ENCODE results near the gene TBX1.
"Not testable (repeated sequence)": the region's sequence is repeated elsewhere in the genome, so short reads cannot be mapped to it uniquely, and the experiment has no call there.

TBX1 gene

DNA sequence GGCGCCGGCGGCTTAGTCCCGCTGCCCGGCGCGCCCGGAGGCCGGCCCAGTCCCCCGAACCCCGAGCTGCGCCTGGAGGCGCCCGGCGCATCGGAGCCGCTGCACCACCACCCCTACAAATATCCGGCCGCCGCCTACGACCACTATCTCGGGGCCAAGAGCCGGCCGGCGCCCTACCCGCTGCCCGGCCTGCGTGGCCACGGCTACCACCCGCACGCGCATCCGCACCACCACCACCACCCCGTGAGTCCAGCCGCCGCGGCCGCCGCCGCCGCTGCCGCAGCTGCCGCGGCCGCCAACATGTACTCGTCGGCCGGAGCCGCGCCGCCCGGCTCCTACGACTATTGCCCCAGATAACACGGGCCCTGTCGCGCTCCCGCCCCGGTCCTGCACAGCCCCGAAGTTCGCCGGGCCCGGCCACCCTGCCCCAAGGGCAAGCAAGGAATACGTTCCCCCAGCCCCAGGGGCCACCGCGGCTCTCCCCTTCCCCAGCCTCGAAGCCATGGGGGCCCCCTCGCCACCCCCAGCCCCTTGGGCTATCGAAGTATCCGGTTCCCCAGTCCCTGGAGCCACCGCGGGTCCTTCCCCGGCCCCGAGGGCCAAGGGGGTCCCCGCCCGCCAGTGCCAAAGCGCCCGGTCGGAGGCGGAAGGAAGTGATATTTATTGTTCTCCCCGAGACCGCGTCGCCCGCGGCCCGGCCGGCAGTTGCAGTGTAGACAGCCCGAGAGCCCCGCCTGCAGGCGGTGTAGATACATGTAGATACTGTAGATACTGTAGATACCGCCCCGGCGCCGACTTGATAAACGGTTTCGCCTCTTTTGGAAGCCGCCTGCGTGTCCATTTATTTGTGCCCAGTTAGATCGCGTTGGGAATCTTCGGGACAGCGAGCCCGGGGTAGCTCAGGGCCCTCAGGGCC, 6.2 kb downstream of the TBX1 start:
- peak; percentile 36 to 42 for DNase-seq

DNA sequence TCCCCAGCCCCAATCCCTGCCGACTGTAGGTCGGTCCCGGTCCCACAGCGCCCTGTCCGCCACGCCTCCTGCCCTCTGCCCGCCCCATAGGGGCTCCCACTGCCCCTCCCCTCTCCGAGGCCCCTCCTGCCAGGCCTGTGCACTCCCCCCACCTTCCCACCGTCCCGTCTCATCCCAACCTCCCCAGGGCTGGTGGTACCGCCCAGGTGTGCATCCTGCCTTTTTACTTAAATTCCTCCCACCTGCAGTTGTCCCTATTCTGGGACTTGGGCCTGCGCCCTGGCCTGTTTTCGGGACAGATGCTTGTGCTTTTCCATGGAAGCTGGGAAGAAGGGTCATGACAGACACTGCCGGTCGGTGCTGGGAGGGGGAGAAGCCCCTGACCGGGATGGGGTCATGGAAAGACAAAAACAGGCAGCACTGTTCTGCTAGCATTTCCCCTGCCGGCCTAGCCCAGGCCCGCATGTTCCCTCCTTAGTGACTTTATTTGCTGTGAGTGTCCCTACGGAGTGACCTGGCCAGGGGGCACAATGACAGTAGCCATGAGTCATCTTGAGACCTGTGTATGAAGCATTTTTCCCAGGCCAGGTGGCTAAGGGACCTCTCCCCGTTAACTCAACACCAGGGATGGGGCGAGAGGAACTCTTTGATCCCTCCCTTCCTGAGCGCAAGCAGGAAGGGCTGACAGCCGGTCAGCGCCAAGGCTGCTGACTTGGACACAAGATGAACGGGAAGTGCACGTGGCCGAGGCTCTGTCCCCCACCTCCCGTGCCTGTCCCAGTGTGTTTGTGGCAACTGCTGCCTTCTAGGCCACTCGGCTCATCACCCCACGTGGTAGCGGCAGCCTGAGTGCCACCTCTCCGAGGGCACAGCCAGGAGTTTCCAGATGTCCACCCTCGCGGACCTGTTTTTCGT, 7.1 kb downstream of the TBX1 start:
- DNase-seq, result no peak

DNA sequence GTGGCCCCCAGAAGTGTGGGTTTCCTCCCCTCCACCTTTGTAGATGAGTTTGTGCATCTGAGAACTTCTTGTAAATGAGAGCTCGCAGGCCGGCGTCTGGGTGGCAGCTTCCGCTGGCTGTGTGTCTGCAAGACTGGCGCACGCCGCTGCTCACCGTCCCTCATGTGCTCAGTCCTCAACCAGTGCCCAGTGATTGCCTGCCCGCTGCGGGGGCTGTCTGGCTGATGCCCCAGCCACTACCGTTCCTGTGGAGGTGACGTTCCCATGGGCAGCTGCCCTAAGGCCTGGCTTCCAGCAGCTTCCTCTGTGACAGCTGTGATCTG, 8.8 kb downstream of the TBX1 start:
- DNase-seq, result no peak

DNA sequence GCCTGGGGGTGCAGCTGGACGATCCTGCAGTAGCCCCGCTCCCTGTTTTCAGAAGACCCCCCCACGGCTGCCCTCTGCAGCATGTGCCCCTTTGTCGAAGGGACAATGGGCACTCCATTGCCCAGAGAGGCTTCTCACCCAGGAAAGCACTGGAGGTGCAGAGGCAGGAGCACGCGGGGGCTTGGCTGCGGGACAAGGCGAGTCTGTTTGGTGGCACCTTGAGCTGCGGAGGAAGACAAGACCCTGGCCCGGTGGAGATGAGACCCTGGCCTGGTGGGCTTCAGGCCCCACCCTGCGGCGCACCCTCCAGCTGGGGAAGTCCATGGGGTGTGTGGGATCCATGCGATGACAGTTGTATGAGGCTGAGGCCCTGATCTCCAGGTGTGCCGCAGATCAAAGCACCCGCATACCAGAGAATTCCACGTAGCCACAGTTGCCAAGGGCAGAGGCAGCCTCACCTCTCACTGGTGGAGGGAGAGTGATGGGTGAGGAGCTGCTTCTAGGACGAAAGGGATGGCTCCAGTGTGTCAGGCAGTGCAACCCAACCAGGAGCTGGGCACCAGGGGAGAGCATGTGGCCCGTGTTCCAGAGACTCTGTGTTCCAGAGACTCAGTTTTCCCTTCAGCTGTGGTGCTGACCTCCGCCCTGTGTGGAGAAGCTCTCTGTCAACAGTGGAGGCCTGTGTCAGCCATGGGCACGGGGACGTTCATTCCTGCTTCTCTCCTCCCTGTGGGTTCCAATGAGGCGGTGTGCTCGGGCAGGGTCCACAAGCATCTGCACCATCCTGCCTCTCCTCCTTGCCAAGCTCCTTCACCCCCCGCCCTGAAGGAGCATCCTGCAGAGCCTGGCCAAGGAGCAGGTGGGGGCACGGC, 10.0 kb downstream of the TBX1 start:
- no peak for DNase-seq

DNA sequence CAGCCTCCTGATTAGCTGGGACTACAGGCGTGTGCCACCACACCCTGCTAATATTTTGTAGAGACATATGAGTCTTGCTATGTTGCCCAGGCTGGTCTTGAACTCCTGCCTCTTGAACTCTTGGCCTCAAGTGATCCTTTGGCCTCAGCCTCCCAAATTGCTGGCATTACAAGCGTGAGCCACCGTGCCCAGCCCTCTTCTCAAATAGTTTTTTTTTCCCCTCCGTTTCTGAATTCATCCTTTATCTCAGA, 11.8 kb downstream of the TBX1 start:
- no peak for DNase-seq

DNA sequence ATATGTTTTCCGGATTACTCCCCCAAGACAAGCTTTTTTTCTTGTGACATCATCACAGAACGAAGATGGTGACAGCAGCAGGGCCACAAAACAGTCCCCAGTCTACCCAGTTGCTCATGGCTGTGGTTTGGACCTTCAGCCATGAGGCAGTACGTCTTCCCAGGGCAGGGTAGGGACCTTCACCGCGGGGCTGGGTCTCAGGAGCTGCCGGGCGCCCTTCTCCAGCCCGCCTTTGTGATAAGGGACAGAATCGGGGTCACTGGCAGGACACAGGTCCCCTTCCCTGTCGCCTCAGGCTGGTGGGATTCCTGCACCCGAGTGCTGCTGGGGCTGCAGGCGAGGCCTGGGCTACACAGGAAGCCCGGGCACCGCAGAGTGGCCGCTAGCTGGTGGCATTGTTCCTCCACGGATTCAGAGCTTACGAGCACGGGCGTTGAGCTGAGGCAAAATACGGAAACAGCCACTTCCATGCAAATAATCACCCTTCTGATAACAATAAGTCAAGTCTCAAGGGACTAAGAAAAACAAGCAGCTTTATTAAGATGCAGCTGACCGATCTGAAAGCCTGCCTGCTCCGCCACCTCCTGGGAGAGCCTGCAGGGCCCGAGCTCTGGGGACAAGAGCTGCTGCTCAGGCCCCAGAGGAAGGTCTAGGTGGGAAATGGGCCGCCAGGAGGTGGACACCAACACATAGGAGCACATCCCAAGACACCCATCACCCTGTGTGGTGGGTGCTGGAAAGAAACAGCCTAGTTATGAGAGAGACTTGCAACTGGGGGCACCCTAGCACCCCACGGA, 12.3 kb downstream of the TBX1 start:
- DNase-seq, result no peak

DNA sequence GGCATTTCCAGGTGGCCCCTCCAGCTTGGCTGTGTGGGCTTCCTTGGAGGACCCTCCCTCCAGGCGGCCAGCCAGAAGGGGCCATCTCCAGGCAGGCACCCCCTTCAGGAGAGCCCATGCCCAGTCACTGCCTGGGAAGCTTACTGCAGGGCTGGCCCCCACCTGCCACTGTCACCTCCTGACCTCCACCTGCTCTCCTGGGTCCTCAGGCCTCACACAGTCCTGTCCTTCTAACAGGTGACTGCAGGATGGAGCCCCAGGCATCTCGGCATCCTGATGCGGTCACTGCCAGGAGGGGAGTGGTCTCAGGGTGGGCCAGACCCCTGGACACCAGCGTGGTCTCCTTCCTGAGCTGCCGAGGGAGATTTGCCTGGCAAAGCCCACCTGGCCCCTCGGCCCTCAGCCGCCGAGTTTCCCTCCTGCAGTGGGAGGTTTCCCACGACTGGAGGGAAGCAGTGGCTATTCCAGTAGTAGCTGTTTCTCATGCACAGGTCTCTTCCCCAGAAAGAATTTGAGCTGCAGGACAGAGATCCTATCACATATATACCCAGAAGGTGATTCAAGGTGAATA, 13.0 kb downstream of the TBX1 start:
- DNase-seq, result no peak

DNA sequence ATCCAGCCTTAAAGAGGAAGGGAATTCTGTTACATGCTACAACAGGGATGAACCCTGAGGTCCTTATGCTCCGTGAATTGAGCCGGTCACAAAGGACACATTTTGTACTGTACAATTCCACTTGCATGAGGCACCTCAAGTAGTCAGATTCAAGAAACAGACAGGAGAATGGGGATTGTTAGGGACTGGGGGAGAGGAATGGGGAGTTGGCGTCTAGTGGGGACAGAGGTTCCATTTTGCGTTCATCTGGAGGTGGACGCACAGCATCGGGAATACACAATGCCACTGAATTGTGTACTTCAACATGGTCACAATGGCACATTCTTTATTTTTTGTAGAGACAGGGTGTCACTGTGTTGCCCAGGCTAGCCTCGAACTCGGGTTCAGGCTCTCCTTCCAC, 14.1 kb downstream of the TBX1 start:
- DNase-seq, result no peak

DNA sequence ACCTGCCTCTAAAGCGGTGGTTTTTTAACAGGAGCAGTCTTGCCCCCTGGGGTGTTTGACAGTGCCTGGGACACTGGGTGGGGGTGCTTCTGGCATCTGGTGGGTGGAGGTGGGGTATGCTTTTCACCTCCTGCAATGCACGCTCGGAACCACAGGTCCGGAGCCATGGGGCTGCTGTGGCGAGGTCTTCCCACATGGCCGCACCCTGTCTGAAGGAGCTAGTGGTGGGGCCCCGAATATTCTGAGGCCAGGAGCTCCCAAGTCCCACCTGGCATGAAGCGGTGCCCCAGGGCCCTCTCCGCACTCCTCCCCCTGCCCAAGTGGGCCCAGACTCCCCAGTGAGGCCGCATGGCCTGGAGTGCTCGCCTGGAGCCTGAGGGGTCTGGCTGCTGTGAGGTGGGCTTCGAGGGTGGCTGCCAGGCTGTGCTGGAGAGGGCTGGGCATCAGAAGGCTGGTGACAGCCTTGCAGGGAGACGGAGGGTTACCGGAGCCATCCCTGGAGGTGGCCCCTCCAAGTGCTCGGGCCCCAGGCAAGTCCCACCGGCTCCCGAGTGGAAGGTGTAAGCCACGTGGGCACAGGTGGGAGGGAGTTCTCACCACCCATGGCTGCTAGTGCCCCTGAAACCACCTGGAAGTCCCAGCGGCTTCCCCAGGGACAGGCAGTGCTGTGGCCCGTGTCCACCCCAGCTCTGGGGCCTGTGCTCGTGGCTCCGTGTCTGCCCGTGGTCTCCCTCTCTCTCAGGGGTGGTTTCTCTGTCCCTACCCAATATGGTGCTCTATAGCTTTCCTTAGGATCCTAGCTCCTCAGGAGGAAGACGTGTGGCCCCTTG, 15.1 kb downstream of the TBX1 start:
- no peak for DNase-seq

DNA sequence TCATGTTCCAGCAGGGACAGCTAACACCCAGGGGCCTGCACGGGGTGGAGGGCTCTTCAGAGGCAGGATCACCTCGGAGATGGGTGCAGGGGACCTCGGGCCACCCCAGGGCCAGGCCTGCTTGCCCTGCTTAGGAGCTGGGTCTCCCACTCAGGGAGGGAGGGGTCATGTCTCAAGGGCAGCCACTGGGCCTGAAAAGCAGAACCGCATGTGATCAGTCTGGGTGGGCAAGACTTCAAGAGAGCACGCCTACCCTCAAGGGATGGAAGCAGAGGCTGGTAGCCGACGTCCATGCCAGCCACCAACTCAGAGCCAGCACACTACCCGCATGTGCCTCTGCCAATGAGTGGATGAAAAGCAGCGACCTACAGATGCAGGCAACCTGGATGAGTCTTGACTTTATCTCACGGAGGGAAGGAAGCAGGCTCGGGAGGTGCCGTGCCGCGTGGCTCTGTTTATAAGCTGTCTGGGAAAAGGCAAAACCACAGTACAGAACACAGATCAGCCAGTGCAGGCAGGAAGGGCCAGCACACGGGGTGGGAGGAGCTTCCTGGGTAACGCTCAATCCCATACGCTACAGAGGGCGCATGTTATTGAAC, 16.0 kb downstream of the TBX1 start:
- DNase-seq, result no peak

DNA sequence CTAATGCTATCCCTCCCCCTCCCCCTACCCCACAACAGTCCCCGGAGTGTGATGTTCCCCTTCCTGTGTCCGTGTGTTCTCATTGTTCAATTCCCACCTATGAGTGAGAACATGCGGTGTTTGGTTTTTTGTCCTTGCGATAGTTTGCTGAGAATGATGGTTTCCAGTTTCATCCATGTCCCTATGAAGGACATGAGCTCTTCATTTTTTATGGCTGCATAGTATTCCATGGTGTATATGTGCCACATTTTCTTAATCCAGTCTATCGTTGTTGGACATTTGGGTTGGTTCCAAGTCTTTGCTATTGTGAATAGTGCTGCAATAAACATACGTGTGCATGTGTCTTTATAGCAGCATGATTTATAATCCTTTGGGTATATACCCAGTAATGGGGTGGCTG, 16.6 kb downstream of the TBX1 start:
- DNase-seq, result not testable (repeated sequence)

DNA sequence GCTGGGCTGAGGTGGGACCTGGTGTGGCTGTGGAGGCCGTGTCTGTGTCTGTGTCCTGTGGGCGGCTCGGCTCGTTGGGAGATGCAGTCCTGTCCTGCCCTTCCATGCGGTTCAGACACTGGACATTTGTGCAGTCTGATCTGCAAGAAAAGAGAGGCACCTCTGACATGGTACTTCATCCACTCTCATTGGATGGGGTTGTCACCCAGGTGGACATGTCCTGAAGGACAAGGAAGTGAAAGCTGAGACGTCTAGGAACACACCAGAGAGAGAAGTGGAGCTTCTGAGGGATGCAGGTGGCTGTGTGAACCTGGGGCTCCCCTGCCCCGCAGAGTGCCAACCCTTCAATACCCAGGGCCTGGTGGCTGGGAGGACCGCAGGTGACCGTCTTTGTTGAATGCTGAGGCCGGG, 18.4 kb downstream of the TBX1 start:
- DNase-seq, result no peak

DNA sequence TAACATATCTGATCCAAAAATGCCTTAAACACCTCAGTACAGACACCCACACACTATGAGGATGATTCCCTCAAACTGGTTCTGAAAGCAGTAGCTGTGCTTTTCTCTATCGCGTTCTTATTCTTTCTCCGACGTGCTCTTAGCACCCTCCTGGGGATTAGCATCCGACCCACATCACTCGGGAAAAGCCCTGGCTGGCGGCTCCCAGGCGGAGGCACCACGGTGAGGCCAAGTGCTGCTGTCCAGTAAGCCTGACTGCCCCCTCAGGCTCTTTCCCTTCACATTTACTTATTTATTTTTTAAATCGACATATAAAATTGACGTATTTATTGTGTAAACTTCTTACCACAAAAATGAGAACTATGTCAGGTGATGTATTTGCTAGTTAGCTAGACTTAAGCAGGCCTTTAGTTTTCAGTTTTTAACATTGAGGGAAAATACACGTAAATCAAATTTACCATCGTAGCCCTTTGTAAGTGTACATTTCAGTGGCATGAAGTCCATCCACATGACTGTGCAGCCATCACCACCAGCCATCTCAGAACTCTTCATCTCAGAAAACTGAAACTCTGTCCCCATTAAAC, 19.2 kb downstream of the TBX1 start:
- no peak for DNase-seq

DNA sequence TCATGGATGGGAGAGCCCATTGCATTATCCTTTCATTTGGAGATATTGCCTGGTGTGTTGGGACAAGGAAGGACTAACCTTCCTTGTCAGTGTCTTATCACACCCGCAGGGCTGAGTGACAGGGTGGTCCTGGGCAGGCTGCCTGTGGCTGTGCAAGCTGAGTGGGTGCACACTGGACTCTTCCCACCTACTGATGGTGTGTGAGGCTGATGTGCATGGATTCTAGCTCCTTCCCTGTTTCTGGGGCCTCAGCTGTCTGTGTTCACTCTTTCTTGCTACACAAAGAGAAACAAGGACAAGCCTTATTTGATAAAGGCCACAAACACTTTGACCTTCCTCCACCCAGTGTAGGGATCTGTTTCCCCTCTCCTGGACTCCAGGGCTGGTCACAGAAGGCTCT, 22.0 kb downstream of the TBX1 start:
- no peak for DNase-seq

DNA sequence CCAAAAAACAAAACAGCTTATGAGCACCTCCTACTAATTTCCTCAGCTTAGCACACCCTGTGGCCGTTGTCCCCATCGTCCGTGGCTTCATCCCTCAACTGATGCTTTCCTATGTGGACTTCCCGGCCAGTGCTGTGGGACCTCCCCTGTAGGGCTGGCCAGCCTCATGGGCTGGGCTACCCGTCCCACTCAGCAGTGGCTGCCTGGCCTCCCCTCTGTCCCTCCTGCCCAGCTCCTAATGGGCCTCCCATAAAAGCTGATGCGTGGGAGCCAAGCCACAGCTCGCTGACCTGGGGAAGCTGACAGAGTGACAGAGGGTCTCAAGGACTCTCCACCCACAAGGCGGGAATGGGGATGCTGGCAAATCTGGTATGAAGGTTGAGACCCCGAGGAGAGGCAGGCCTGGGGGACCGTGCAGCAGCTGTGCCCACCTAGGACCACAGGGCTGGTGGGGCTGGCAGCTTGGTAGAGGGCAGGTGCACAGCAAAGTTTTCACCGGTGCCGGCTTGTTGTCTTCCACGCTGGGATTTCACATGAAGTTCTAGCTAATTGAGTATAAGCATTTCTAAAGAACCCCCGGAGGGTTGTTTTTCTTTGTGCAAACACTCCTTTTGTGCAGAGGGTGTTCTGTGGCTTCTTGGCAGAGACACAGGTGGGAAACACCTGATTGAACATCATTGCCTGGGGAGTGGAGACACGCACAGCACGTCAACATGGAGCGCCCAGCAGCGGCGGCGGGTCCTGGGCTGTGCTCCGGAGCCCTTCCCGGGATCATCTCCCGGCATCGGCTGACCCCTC, 23.2 kb downstream of the TBX1 start:
- DNase-seq, result no peak

DNA sequence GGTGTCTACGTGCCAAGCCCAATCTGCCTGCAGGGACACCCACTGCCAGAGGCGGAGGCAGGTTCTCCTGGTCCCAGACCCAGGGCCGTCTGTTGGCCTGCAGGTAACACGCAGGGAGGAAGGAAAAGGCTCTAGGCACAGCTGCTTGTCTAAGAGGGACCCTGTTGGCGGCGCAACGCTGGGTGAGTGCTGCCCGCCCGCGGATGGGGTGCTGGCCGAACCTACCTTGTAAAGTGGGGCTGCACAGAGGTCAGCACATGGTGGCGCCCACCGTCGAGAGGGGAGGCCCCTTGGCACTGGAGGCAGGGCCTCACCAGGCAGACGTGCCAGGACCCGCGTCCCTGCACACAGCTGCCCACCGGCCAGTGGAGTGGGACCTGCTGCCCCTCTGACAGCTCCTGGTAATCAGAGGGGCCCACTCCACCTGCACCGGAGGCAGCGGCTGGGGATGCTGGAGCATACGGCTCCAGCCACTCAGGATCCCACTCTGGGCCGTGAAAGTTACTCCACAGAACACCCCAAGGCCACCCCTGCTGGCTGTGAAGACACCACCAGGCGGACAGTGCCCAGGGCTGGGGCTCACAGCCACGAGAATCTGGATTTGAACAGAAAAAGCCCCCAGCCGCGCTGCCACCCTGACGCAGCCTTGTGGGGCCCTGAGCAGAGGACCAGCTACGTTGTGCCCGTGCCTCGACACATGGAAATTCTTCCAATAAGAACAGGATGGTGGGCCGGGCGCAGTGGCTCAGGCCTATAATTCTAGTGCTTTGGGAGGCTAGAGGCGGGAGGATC, 24.0 kb downstream of the TBX1 start:
- DNase-seq, result no peak

DNA sequence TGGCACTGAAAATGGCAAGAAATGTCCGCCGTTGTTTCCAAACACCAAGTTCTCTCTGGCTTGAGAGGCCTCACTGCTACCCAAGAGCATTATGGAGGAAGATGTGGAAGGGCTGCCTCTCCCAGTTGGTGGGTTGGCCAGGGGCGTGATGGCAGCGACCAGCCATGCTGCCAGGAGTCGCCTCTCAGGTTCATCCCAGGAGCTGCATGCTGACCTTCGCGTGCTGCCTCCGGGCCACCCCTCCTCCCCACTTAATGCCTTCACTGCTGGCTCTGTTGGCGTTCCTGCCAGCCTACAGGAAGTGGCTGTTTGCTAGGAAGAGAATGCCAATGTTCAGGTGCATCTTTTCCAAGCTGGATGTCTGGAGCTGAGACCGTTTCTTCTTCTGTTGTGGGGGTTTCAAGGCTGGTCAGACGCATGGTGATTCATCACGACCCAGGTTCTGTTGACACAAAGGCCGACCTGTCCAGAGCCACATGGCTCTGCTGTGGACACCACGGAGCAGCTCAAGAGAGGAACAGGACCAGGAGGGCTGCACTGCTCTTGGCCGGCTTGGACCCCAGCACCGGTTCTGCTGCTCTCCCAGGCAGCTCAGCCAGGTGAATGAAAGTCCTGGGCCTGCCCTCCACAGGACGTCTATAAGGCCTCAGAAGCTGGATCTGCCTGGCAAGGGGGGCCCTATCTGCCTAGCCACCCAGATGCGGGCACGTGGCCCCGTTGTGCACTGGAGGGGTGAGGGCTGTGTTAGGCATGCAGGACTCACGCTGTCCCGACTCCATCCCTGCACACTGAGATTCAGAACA, 25.1 kb downstream of the TBX1 start:
- no peak for DNase-seq

DNA sequence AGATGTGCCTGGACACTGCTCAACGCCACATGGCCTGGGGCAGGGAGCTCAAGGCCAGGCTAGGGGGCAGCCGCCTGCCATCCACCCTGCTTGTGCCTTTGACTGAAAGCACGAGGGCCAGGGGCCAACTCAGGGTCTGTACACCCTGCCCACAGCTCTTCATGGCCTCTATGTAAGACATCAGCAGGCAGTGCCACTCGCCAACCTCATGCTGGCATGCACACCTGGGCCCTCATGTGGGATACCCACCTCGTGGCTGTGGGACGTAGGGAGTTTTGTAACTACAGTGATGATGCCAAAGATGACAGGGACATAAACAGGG, 25.6 kb downstream of the TBX1 start:
- no peak for DNase-seq
